HG03095 (cell line): ENCODE measurements around the gene LILRA5.
"Not testable (repeated sequence)": the region's sequence is repeated elsewhere in the genome, so short reads cannot be mapped to it uniquely, and the experiment has no call there.

Source experiments
- ATAC-seq: cut with Tn5 transposase; IDR thresholded peaks from one replicate; pipeline ENCODE4 v1.9.1; 2021; ENCODE audit warnings: moderate library complexity; ENCODE audit not compliant: unreplicated experiment

The LILRA5 gene

GRCh38 chr19:54307389-54308020 is 5.5 kb downstream of the LILRA5 start:
- no peak for ATAC-seq

DNA sequence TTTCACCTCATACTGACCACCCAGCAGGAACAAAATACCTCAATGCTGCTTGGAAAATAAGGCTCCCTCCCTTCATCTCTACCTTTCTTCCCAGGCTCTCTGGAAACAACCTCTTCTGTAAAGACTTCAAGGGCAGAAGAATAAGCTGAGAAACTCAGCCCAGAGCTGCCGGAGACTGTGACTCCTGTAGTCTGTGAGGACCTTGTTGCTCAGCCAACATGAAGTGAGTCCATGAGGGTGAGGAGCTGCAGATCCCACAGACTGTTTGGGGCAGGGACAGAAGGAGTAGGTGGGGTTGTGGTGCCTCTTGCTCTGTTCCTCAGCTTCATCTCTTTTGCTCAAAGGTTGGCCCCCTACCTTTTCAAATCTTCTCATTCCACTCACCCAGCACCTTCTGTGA is 7.8 kb downstream of the LILRA5 start:
- ATAC-seq, result no peak

- ATAC-seq, result no peak
Measured at GRCh38 chr19:54302257-54302656, 10.7 kb downstream of the LILRA5 start.

- no peak for ATAC-seq
Measured at GRCh38 chr19:54299515-54299914, 13.5 kb downstream of the LILRA5 start.

DNA sequence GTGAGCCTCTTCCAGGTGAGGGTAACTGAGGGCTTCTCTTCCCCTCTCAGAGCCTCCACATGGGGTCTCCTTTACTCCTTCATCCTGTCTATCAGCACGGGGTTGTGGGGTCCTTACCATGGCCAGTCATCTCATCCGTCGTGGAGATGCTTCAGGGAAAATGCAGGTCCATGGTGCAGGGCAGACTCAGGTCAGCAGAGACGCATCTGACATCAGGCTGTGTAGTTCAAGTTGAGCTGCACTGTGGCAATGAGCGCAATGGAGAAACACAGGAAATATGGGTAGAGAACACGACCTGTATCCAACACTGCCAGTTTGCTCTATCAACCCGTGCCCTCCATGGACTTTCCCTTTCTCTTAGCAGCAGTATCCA is 13.9 kb downstream of the LILRA5 start:
- ATAC-seq, result no peak

DNA sequence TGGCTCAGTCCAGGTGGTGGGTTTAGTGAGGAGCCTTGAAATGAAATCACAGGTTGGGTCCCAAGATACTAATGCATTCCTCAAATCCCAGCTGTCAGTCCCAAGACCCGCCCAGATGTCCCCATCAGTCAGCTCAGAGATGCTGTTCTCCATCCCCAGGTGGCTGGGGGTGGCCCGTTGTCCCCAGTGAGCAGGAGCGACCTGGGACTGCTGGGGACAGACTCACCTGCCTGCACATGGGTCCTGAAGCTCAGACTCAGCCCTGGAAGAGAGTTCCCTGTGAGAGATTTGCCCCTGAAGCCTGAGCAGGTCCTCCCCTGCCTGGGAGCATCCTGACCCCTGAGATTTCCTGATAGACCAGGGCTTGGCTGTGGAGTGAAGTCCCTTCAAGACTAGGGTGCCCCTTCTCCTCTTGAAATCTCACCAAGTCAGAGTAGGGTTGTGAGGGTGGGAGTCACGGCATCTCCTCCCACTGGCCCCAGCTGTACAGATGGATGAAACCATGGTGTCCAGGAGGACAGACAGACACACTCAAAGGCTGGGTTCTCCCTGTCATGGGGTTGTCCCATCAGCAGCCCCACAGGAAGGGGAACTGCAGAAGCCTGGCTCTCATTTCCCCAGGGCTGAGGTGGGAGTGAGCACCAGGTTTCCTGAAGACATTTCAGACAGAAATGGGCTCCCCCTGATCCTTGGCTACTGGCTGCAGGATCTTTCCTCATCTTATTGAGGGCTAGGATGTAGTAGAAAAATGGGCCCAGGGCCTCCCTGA is 14.4 kb downstream of the LILRA5 start:
- ATAC-seq, result no peak

GRCh38 chr19:54297759-54298305 is 15.1 kb downstream of the LILRA5 start:
- ATAC-seq, result no peak

DNA sequence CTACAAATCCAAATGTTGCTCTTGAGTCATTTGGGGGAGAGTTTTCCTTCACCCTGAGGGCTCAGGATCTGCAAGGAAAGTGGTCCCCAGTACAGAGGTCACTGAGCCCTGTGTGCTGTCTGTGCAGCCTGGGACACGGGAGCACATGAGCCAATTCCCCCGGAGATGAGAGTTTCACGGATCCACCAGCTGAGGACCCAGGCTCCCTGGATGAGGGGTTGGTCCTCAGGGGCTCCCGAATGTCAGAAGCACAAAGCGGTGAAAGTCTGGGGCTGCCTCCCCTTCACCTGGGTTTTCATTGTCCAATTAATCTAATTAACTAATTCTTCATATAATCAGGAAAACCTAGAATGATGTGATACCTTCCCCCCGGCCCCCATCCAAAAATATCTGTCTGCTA is 18.4 kb downstream of the LILRA5 start:
- no peak for ATAC-seq

DNA sequence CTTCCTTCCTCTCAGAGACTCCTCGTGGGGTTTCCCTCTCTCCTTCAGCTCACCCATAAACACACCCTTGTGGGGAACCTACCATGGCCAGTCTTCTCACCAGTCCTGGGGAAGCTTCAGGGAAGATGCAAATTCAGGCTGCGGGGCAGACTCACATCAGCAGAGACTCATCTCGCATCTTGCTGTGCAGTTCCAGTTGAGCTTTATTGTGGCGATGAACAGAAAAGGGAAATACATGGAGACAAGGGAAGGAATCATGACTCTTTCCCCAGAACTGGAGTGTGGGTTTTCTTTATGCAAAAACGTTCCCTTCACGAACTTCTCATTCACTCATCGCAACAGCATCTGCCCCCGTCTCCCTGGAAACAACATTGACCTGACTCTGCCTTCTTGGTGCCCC is 23.8 kb downstream of the LILRA5 start:
- ATAC-seq, result not testable (repeated sequence)

DNA sequence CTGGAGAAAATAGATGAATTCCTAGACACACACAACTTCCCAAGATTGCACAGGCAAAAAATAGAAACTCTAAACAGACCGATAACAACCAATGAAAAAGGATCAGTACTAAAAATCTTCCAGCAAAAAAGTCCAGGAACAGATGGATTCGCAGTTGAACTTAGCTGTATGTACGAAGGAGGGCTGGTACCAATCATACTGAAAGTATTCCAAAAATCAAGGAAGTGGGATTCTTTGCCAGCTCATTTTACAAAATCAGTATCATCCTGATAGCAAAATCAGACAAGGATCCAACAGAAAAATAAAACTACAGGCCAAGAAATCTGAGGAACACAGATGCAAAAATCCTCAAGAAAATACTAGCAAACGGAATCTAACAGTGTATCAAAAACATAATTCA is 25.5 kb downstream of the LILRA5 start:
- ATAC-seq, result no peak

DNA sequence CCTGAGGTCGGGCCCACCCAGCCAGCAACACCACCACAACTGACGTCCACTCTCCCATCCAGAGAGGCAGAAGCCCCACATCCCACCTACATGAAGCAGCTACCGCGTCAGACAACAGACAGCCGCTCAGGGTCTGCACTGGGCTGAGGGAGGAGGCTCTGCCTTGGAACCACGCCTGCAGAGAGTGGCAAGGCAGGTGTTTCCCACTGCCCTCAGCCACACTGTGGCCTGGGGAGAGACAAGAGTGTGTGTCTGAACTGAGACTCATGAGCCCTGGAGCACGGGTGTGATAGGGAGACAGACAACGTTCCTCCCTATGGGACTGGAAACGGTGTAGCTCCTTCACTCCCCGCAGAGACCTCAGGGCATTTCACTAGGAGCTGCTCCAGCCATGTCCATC is 26.7 kb downstream of the LILRA5 start:
- not testable (repeated sequence) for ATAC-seq

DNA sequence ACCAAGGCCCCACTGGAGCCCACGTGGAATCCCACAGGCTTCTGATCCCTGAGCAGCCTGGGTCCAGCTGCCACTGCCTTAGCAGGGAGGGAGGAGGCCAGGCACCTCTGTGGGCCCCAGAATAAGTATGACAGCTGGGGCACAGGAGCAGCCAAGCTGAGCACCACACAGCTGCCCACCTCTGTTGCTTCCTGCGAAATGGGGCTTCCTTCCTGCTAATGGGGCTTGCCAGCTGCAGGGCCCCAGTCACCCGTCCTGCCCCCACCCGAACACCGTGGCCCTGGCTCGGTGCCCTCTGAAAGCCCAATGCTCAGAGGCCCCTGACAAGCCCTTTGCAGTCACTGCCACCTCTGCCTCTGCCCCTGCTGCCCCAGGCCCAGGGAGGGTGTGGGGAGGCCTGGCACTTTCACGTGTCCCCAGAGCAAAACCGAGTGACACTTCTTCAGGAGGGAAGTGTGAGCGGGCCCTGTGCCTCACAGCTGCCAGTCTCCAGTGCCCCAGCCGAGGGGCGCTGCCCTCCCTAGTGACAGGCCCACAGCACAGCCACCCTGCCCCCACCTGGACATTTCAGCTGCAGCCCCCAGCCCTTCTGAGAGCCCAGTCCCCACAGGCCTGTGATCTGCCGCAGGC is 27.4 kb downstream of the LILRA5 start:
- ATAC-seq, result not testable (repeated sequence)

- no peak for ATAC-seq
Measured at GRCh38 chr19:54282686-54283470, 30.1 kb downstream of the LILRA5 start.

DNA sequence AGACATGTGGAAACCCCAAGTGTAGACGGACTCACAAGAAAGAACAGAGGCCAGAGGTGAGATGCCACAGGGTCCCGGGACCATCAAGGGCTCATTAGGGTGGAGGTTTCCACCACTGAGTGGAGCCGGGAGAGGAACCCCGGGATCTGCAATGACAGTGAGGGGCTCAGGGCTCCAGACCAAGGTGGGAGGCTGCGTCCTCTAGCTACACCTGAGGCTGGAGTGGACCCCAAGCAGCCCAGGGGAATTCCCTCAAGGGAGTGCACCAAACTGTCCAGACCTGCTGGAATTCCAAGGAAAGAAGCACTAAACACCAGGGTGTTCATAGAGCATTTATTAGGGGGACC is 31.3 kb downstream of the LILRA5 start:
- not testable (repeated sequence) for ATAC-seq

DNA sequence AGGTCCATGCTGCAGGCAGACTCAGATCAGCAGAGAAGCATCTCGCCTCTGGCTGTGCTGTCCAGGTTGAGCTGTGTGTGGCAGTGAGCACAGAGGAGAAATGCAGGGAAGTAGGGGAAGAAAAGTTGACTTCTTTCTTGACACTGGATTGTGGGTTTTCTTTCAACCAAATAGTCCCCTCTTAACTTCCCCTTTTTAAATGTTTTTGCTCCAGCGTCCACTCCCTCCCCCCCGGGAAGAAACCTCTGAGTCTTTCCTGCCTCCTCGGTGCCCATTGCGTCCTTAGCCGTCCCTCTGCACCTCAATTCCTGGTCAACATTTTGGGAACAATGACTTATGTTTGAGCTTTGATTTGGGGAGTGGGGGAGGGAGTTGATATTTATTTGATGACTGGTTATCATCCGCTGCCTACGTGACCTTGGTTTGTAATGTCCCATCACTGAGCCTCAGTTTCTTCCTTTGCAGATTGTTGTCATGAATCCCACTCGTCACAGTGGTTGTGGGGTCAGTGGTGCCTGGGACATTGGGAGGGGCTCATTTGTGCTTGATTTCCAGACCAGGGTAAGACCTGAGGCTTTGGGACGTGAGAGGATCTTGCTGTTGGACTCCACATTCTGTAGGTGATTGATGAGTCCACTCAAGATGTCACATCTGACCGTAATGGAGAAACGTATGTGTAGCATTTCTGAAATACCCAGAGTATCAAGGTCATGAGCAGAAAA is 31.8 kb downstream of the LILRA5 start, which contains the start of gene LILRB2:
Gene LILRB2, minus strand, starts transcription at position 104 of the 722 bp plus-strand sequence. CDS start 614 bp downstream, outside the sequence.
- no peak for ATAC-seq

DNA sequence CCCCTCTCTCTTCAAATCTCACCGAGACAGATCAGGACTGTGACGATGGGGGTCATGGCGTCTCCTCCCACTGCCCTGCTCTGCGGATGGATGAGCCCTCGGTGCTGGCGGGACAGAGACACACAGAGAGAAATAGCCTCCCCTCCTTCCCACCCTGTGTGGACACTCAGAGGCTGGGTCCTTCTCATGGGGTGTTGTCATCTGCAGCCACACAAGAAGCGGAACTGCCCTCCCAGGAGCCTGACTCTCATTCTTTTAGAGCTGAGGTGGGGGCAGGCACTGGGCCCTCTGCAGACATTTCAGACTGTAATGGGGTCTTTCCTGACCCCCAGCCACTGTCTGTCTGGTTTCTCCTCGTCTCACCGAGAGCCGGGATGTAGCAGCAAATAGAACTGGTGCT is 32.5 kb downstream of the LILRA5 start:
- ATAC-seq, result not testable (repeated sequence)

GRCh38 chr19:54280025-54280424 is 32.9 kb downstream of the LILRA5 start:
- not testable (repeated sequence) for ATAC-seq

DNA sequence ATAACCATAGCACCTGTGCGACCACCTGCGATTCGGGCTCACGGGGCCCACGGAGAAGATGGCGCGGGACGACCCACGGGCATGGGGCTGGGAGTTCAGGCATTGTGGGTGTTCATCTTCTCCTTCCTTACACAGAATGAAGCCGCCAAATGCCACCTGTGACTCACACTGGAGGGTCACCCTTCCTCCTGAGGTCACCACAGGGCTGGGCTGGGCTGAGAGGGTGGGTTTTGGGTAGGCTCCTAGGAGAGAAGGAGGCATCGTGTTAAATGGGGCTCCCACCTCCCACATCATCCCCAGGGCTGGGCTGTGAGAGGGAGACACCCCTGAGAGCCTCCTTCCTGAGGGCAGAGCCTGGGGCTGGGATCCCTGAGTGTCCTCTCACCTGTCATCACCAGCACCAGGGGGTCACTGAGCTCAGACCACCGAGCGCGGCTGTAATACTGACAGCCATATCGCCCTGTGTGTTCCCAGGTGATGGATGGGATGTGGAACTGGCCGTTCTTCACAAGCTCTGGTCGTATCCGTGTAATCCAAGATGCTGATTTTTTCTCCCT is 33.5 kb downstream of the LILRA5 start:
- no peak for ATAC-seq

GRCh38 chr19:54278571-54279195 is 34.3 kb downstream of the LILRA5 start:
- not testable (repeated sequence) for ATAC-seq

- not testable (repeated sequence) for ATAC-seq
Measured at GRCh38 chr19:54278056-54278455, 34.9 kb downstream of the LILRA5 start.
